Osteoblast (primary cell): ENCODE data around the gene CNTNAP3. TPM values are rescaled to one million over a fixed set of nuclear protein-coding genes. Genes with fewer than 3 reads are reported as not detected.
"Not testable (repeated sequence)": the region's sequence is repeated elsewhere in the genome, so short reads cannot be mapped to it uniquely, and the experiment has no call there.

Experiments
- DNase-seq: peaks from one replicate; pipeline ENCODE4 v3.0.0; 2011; ENCODE audit warnings: low spot score, mixed read lengths; ENCODE audit not compliant: insufficient read length; ENCODE audit errors: missing footprints
- H2AFZ ChIP-seq: 2 replicates; pipeline ENCODE4 v1.6.0; 2011; ENCODE audit warnings: mild to moderate bottlenecking, low read length
- H3K27ac ChIP-seq: 2 replicates; pipeline ENCODE4 v1.5.1; 2011; ENCODE audit warnings: mild to moderate bottlenecking, low read depth, low read length, moderate library complexity
- H3K27me3 ChIP-seq: 2 replicates; pipeline ENCODE4 v1.6.0; 2012; ENCODE audit warnings: mild to moderate bottlenecking, control low read depth, inconsistent platforms, low read length, moderate library complexity; ENCODE audit not compliant: insufficient read depth
- H3K36me3 ChIP-seq: 2 replicates; pipeline ENCODE4 v1.5.1; 2011; ENCODE audit warnings: mild to moderate bottlenecking, low read length, control low read depth, moderate library complexity; ENCODE audit not compliant: insufficient read depth
- H3K4me1 ChIP-seq: 2 replicates; pipeline ENCODE4 v1.5.1; 2011; ENCODE audit warnings: mild to moderate bottlenecking, low read length, control low read depth, moderate library complexity; ENCODE audit not compliant: insufficient read depth
- H3K4me2 ChIP-seq: 2 replicates; pipeline ENCODE4 v1.6.0; 2011; ENCODE audit warnings: mild to moderate bottlenecking, low read length; ENCODE audit not compliant: insufficient read depth
- H3K4me3 ChIP-seq: fragments of 200-600 bp; sonication (generic); 3 replicates; pipeline ENCODE4 v1.5.1; 2012; ENCODE audit warnings: mild to moderate bottlenecking, low read length, inconsistent platforms; ENCODE audit not compliant: insufficient read depth
- H3K79me2 ChIP-seq: 2 replicates; pipeline ENCODE4 v1.6.0; 2012; ENCODE audit warnings: mild to moderate bottlenecking, low read length, control low read depth, inconsistent platforms; ENCODE audit not compliant: insufficient read depth
- H3K9me3 ChIP-seq: 2 replicates; pipeline ENCODE4 v1.5.1; 2011; ENCODE audit warnings: low read depth, low read length, control low read depth
- H4K20me1 ChIP-seq: 2 replicates; pipeline ENCODE4 v1.6.0; 2012; ENCODE audit warnings: mild to moderate bottlenecking, low read length, control low read depth; ENCODE audit not compliant: insufficient read depth
- total RNA-seq: library from RNA; depleted of rRNA; stranded (reverse); fragments of >200 nt; gene quantifications from 2 replicates; pipeline ENCODE4 v1.2.3, GENCODE V29; 2012

The CNTNAP3 gene
- total RNA-seq, 1 donor, result 1.4 TPM

DNA sequence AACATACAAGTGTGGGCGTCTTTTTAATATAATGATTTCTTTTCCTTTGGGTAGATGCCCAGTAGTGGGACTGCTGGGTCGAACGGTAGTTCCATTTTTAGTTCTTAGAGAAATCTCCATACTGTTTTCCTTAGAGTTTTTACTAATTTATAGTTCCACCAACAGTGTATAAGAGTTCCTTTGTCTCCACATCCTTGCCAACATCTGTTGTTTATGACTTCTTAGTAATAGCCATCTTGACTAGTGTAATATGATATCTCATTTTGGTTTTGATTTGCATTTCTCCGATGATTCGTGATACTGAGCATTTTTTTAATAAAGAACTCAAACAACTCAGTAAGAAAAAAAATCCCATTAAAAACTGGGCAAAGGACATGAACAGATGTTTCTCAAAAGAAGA is 225.0 kb downstream of the CNTNAP3 start:
- not testable (repeated sequence) for H3K27me3 ChIP-seq, H4K20me1 ChIP-seq, DNase-seq, H3K79me2 ChIP-seq, H2AFZ ChIP-seq, H3K4me2 ChIP-seq, H3K27ac ChIP-seq, H3K36me3 ChIP-seq, H3K9me3 ChIP-seq, H3K4me3 ChIP-seq, H3K4me1 ChIP-seq

DNA sequence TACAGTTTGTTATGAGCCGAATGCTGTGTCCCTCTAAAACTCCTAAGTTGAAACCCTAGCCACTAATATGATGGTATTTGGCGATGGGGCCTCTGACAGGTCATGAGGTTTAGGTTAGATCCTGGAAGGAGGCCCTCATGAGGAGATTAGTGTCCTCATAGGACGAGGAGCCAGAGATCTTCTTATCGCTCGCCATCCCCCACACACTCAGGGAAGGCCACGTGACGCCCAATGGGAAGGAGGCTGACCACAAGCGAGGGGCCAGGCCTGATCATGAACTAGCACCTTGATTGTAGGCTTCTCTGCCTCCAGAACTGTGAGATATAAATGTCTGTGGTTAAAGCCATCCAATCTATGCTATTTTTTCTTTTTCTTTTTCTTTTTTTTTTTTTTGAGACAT is 233.5 kb downstream of the CNTNAP3 start:
- not testable (repeated sequence) for H3K4me3 ChIP-seq, H3K36me3 ChIP-seq, H3K4me2 ChIP-seq, H3K9me3 ChIP-seq, DNase-seq, H3K4me1 ChIP-seq, H2AFZ ChIP-seq, H4K20me1 ChIP-seq, H3K79me2 ChIP-seq, H3K27me3 ChIP-seq, H3K27ac ChIP-seq

DNA sequence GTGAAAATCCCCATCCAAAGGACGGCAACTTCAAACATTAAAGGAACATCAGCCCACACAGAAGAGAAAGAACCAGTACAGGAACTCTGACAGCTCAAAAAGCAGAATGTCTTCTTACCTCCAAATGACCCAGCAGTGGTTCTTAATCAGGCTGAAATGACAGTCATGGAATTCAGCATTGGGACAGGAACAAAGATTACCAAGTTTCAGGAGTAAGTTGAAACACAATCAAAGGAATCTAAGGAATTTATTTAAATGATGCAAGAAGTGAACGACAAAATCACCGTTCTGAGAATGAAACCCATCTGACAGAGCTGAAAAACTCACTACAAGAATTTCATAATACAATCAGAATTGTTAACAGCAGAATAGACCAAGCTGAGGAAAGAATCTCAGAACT is 241.1 kb downstream of the CNTNAP3 start:
- H3K27ac ChIP-seq, H3K4me3 ChIP-seq, H3K36me3 ChIP-seq, H3K4me2 ChIP-seq, H3K9me3 ChIP-seq, H3K79me2 ChIP-seq, H2AFZ ChIP-seq, DNase-seq, H3K4me1 ChIP-seq, H4K20me1 ChIP-seq, H3K27me3 ChIP-seq: not testable (repeated sequence)

DNA sequence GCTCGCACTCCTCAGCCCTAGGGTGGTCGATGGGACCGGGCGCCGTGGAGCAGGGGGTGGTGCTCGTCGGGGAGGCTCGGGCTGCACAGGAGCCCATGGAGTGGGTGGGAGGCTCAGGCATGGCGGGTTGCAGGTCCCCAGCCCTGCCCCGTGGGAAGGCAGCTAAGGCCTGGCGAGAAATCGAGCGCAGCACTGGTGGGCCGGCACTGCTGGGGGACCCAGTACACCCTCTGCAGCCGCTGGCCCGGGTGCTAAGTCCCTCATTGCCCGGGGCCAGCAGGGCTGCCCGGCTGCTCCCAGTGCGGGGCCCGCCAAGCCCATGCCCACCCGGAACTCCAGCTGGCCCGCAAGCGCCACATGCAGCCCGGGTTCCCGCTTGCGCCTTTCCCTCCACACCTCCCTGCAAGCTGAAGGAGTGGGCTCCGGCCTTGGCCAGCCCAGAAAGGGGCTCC is 245.6 kb downstream of the CNTNAP3 start:
- H3K27ac ChIP-seq, H3K27me3 ChIP-seq, H4K20me1 ChIP-seq, H2AFZ ChIP-seq, H3K36me3 ChIP-seq, H3K9me3 ChIP-seq, H3K4me1 ChIP-seq, H3K4me2 ChIP-seq, H3K4me3 ChIP-seq, DNase-seq, H3K79me2 ChIP-seq: not testable (repeated sequence)

DNA sequence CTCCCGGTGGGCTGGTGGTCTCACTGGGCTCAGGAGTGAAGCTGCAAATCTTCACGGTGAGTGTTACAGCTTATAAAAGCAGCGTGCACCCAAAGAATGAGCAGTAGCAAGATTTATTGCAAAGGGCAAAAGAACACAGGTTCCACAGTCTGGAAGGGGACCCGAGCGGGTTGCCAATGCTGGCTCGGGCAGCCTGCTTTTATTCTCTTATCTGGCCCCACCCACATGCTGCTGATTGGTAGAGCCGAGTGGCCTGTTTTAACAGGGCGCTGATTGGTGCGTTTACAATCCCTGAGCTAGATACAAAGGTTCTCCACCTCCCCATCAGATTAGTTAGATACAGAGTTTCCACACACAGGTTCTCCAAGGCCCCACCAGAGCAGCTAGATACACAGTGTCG is 246.2 kb downstream of the CNTNAP3 start:
- H2AFZ ChIP-seq, DNase-seq, H3K4me3 ChIP-seq, H3K4me1 ChIP-seq, H3K79me2 ChIP-seq, H3K36me3 ChIP-seq, H3K9me3 ChIP-seq, H3K4me2 ChIP-seq, H3K27ac ChIP-seq, H3K27me3 ChIP-seq, H4K20me1 ChIP-seq: not testable (repeated sequence)

DNA sequence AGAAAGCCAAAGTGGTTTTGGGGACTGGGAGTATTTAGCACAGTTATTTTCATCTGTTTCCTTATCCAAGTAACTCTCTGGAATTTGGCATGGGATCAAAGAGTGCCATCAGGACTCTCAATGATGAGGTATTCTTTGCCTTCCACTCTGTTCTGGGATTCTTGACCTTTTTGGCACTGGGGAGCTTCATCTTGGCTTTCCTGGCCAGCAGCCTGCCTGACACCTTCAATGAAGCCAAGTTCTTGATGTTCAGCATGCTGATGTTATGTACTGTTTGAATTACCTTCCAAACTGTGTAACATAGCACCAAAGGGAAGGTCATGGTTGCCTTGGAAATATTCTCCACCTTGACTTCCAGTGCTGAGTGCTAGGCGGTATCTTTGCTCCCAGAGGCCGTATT is 248.8 kb downstream of the CNTNAP3 start:
- H2AFZ ChIP-seq, H3K27ac ChIP-seq, H3K27me3 ChIP-seq, DNase-seq, H3K79me2 ChIP-seq, H3K4me1 ChIP-seq, H3K4me2 ChIP-seq, H3K9me3 ChIP-seq, H4K20me1 ChIP-seq, H3K4me3 ChIP-seq, H3K36me3 ChIP-seq: not testable (repeated sequence)

DNA sequence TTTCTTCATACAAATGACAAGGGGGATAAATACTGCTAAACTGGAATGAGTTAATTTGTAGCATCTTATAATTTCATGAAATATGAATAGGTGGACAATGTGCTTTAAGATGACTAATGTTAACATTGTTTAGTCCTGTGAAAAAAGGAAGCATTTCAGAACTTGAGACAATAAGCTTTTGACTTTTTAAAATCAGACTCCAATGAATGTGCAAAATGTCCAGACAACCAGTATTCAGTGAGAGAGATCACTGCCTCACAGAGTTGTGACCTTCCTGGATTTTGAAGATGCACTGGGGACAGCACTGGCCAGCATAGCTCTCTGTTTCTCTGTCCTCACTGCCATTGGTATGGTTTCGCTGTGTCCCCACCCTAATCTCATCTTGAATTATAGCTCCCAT is 249.7 kb downstream of the CNTNAP3 start:
- not testable (repeated sequence) for H2AFZ ChIP-seq, H4K20me1 ChIP-seq, H3K4me3 ChIP-seq, H3K27ac ChIP-seq, H3K36me3 ChIP-seq, H3K4me2 ChIP-seq, H3K4me1 ChIP-seq, H3K79me2 ChIP-seq, DNase-seq, H3K27me3 ChIP-seq, H3K9me3 ChIP-seq

DNA sequence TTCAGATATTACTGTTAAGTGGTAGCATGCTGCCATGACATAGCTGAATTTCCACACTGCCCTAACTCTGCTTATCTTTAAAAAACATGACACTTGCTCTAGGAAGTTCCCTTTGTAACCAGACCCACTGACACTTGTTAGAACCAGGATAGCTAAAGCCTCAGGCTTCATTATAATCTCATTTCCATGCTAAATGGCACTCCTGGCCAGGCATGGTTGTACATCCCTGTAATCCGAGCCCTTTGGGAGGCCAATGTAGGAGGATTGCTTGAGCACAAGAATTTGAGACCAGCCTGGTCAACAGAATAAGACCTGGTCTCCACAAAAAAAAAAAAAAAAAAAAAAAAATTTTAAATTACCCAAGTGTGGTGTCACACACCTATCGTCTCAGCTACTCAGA is 254.1 kb downstream of the CNTNAP3 start:
- not testable (repeated sequence) for H3K4me3 ChIP-seq, H3K79me2 ChIP-seq, H3K27ac ChIP-seq, H3K9me3 ChIP-seq, H4K20me1 ChIP-seq, H3K4me2 ChIP-seq, H2AFZ ChIP-seq, H3K36me3 ChIP-seq, H3K4me1 ChIP-seq, DNase-seq, H3K27me3 ChIP-seq

DNA sequence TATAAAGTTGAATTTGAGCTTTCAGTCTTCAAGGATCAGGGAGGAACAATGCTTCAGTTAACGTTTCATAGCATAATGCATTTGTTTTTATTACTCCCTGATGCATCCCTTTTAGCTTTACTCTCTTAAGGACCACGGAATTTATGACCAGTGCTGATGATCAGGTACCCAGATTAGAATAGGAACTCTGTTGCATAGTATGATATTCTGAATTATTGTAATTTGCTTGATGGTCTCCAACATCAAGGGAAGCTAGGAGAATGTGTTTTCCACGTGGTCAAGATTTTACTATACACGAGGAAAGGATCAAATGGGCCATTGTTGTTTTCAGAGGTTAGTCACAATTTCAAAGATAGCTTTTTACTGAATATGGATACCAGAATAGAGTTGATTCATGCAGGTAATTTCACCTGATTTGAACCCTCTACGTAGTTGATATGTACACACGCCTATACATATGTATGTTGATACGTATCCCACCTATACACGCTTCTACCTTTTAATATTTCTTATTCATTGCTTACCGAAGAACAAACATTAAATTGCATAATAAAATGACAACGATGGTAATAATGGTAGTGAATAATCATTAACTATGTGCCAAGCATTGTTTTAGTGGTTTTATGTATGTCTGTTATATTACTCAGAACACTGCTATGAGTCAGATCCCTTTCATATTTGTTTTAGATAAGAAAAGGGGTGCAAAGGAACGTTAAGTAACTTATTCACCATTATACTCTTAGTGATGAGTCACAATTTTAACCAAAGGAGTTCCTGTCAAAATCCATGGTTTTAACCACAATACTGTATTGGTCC is 257.6 kb downstream of the CNTNAP3 start:
- not testable (repeated sequence) for H3K27ac ChIP-seq, H3K9me3 ChIP-seq, H3K79me2 ChIP-seq, DNase-seq, H2AFZ ChIP-seq, H3K27me3 ChIP-seq, H3K4me3 ChIP-seq, H4K20me1 ChIP-seq, H3K36me3 ChIP-seq, H3K4me2 ChIP-seq, H3K4me1 ChIP-seq
